Heart left ventricle (tissue), 16 donors: ENCODE measurements around the gene TMEM222. TPM values are rescaled to one million over a fixed set of nuclear protein-coding genes. Genes with fewer than 3 reads are reported as not detected.

Experiments used
- ATAC-seq, 4 donors: fragments of 200-7000 bp; cut with Tn5 transposase; one replicate each; pipeline ENCODE4 v1.9.1; 2020 to 2022; ENCODE audit warnings: moderate library complexity in 4 of 4, mild to moderate bottlenecking in 3 of 4, moderate number of reproducible peaks in 1 of 4
- DNase-seq, 5 donors: peaks; one replicate each; pipeline ENCODE4 v3.0.0-alpha.2; 2020
- H3K27ac ChIP-seq, 12 donors: fragments of 200-600 bp; sonication (generic) in 4 of 12; one replicate each; pipeline versions ENCODE4 v1.5.0 to v1.8.0; 2016 to 2022; ENCODE audit warnings: mild to moderate bottlenecking in 2 of 12
- H3K27me3 ChIP-seq, 9 donors: fragments of 200-600 bp; sonication (generic) in 2 of 9; one replicate each; pipeline versions ENCODE4 v1.5.1 to v1.8.0; 2016 to 2022; ENCODE audit warnings: mild to moderate bottlenecking in 3 of 9
- H3K36me3 ChIP-seq, 9 donors: fragments of 200-600 bp; sonication (generic) in 2 of 9; one replicate each; pipeline versions ENCODE4 v1.5.0 to v1.8.0; 2018 to 2022; ENCODE audit warnings: mild to moderate bottlenecking in 2 of 9
- H3K4me1 ChIP-seq, 12 donors: fragments of 200-600 bp; sonication (generic) in 4 of 12; one replicate each; pipeline versions ENCODE4 v1.5.0 to v1.8.0; 2016 to 2022; ENCODE audit warnings: mild to moderate bottlenecking in 3 of 12
- H3K4me3 ChIP-seq, 12 donors: fragments of 200-600 bp; sonication (generic) in 4 of 12; one replicate each; pipeline versions ENCODE4 v1.5.0 to v1.8.0; 2017 to 2022; ENCODE audit warnings: mild to moderate bottlenecking in 9 of 12, moderate library complexity in 4 of 12
- H3K9me3 ChIP-seq, 12 donors: fragments of 200-600 bp; sonication (generic) in 4 of 12; one replicate each; pipeline versions ENCODE4 v1.5.0 to v1.8.0; 2016 to 2022; ENCODE audit warnings: mild to moderate bottlenecking in 1 of 12
- POLR2A ChIP-seq, 2 donors: fragments of 450-650 bp; IDR thresholded peaks; one replicate each; pipeline ENCODE4 v1.6.1; 2017; ENCODE audit warnings: antibody characterized with exemption in 2 of 2, mild to moderate bottlenecking in 2 of 2, moderate library complexity in 2 of 2
- WGBS, 4 donors: extraction: QIAGEN DNeasy Blood & Tissue Kit in 2 of 4; methylation state at CpG; one replicate each; pipeline versions ENCODE4 v1.1.5 to v1.1.7; 2013 to 2018; 5-methylcytosine and 5-hydroxymethylcytosine counted together
- intact Hi-C, 10 donors: fragments of 100-400 bp; cut with DNase I; formaldehyde crosslinking; loops; one replicate each; pipeline versions ENCODE4 v1.11.1 to v1.14.2; 2022
- polyA plus RNA-seq, 2 donors: library from polyadenylated mRNA; stranded (reverse); fragments of 200-250 nt; gene quantifications; one replicate each; pipeline ENCODE4 v1.2.3, GENCODE V29; 2013
- total RNA-seq, 9 donors: library from RNA; depleted of rRNA in 2 of 9; stranded (reverse); fragments of >200 nt in 2 of 9; fragmentation: NEBNext Ultra II Directional in 3 of 9; extraction: Animal tissue kit (Norgen Biotek cat#: 25700) in 3 of 9; gene quantifications; one replicate each; pipeline versions ENCODE4 v1.1.0 to v1.2.4, GENCODE V29; 2016 to 2023
- TF ChIP-seq, protein P1 (sequence below), 12 donors: fragments of 200-600 bp; sonication (generic) in 4 of 12; IDR thresholded peaks; one replicate each; pipeline versions ENCODE4 v1.5.0 to v1.8.0; 2018 to 2022; ENCODE audit warnings: antibody characterized with exemption in 12 of 12, mild to moderate bottlenecking in 5 of 12
- donor health status: ischemic (EF 13 %, LVEDD 7.1; RV severe dilation, severe dysfunction).
- donor health status: healthy with polysubstance abuse.
- donor health status: DM: no; HTN: yes; CAD: no.
- donor health status: DM: no; HTN: no; CAD: no.
- donor health status: ischemic (EF 25% LVEDD 6.9; RV normal size, moderate dysfunction).
- donor health status: ischemic (EF 25% LVEDD 5.7; RV mildly dilated, moderate dysfunction).
- donor health status: healthy.
- donor health status: DM: yes; HTN: yes; CAD: no.
- donor health status: ischemic (EF 35%, LVEDD 5.7; RV mildly dilated, moderate dysfunction).
- donor health status: nonischemic (EF 11% LVEDD 7.7; RV severe dilation, severe dysfunction).
- donor health status: DM: yes; HTN: yes; CAD: no.
- donor health status: PGD.
- donor health status: ischemic (EF 29% LVEDD 5.4; RV normal size, mild dysfunction).
- donor health status: nonischemic (EF 23%, LVEDD 6.1; RV moderate dilation, normal function).

TMEM222 gene
- total and polyA plus RNA-seq, 11 donors: 18.1 to 49.3 (median 26.2) TPM

- Histone ChIP-seq H3K4me1 (peaks cover 0 to 46% (median 10%) of the 10 kb centered on the region in 12 donors), H3K27ac (peak within 1 kb of the TSS; percentile 40 to 91 (median 67)), H3K27me3 (no peaks in the 10 kb centered on the region), H3K9me3 (no peaks in the 10 kb centered on the region), H3K36me3 (no peaks in the 10 kb centered on the region), H3K4me3 (peak within 1 kb of the TSS in 2 of 12 donors; percentile 5 to 6)
- TF ChIP-seq, protein P1, sequence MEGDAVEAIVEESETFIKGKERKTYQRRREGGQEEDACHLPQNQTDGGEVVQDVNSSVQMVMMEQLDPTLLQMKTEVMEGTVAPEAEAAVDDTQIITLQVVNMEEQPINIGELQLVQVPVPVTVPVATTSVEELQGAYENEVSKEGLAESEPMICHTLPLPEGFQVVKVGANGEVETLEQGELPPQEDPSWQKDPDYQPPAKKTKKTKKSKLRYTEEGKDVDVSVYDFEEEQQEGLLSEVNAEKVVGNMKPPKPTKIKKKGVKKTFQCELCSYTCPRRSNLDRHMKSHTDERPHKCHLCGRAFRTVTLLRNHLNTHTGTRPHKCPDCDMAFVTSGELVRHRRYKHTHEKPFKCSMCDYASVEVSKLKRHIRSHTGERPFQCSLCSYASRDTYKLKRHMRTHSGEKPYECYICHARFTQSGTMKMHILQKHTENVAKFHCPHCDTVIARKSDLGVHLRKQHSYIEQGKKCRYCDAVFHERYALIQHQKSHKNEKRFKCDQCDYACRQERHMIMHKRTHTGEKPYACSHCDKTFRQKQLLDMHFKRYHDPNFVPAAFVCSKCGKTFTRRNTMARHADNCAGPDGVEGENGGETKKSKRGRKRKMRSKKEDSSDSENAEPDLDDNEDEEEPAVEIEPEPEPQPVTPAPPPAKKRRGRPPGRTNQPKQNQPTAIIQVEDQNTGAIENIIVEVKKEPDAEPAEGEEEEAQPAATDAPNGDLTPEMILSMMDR (IDR thresholded peaks at IDR 0.05): no peak
- no peak for TF ChIP-seq POLR2A (IDR thresholded peaks at IDR 0.05)
- intact Hi-C loops: no loop called here
- peak in 3 of 5 donors; percentile 57 to 70 (median 67) for DNase-seq
- WGBS, 4 donors: 65 to 71% (median 70%) methylated on average over 4 of the region's 4 CpGs
- ATAC-seq: peak; percentile 43 to 84 (median 52)
Measured at GRCh38 chr1:27374362-27375086, 52.6 kb downstream of the TMEM222 start, which contains the start of gene FCN3. FCN3 (minus strand) TSS chr1:27374824; CDS start chr1:27374818, 6 bp downstream.

DNA sequence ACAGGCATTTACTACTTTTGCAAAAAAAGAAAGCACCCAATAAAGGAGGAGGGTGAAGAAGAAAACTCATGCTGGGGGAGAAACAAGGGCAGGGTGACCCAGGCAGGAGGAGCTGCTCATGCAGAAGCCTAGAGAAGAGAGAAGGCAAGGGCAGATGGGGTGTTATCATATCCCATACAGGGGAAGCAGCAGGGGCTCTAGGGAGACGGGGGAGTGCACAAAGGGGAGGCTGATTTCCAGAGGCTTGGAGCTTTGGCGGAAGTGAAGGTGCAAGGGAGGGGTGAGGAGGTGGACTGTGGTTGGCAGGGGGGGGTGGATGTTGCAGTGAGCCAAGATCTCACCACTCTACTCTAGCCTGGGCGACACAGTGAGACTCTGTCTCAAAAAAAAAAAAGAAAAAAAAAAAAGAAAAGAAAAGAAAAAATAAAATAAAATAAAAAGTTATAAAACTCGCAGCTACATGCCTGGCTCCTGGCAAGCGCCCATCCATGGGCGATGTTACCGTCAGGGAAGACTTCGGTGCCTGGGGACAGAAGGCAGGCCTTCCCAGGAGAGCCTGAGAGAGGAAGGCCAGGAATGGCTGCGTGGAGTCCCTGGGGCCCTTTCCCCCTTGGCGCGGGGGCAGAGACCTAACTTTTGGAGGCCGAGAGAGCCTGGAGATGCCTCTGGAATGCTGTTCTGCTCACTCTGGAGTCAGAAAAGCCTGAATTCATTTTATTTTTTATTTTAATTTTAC, 56.0 kb downstream of the TMEM222 start:
- no peaks in the 10 kb centered on the region for H3K36me3 ChIP-seq
- intact Hi-C loops: no loop called here
- H3K4me3 ChIP-seq: no peak overlapping the region
- H3K27ac ChIP-seq: peak overlapping the region in 3 of 12 donors; percentile 29 to 44 (median 32)
- H3K9me3 ChIP-seq: no peaks in the 10 kb centered on the region
- peaks cover 0 to 52% (median 11%) of the 10 kb centered on the region in 12 donors for H3K4me1 ChIP-seq
- TF ChIP-seq, protein P1 (IDR thresholded peaks at IDR 0.05): no peak
- TF ChIP-seq POLR2A (IDR thresholded peaks at IDR 0.05): no peak
- H3K27me3 ChIP-seq: peaks cover 0 to 2% (median 0%) of the 10 kb centered on the region in 9 donors
- ATAC-seq (no peak), DNase-seq (no peak)
- WGBS, 4 donors: 62 to 69% (median 65%) methylated on average over 12 of the region's 12 CpGs

DNA sequence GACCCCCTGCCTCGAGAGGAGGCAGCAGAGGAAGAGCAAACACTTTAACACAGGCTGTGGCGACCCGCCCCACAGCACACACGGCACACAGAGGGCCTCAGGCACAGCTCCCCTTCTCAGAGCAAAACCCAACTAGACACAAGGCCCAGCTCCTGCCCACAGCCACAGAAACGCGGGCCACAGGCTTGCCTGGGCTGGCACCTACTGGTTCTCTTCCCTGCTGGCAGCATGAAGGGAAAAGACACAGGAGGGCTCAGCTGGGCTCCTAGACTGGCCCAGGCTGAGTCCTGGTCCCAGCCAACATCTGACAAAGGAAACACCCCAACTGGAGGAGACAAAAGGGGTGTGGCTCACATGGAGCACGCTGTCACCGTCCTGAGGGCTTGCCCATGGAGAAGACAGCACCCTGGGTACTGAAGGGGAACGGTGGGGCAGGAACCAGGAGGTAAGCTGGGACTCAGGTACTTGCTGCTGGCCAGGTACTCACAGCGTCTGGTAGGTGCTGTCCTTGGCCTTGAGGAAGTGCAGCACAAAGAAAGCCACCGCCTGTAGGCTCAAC, 57.7 kb downstream of the TMEM222 start:
- 74 to 83% (median 79%) methylated on average over 5 to 11 of the region's 11 CpGs for WGBS, 4 donors
- DNase-seq (peak in 1 of 5 donors; percentile 53), ATAC-seq (peak in 1 of 4 donors; percentile 19)
- intact Hi-C loops: loop anchor here in 1 of 10 donors (10.0 kb wide), 1 partner anchor 275 kb away; no protein-coding TSS in a partner anchor
- TF ChIP-seq, protein P1 (IDR thresholded peaks at IDR 0.05): no peak
- no peak for TF ChIP-seq POLR2A (IDR thresholded peaks at IDR 0.05)
- Histone ChIP-seq H3K4me3 (no peak overlapping the region), H3K27me3 (peaks cover 0 to 5% (median 0%) of the 10 kb centered on the region in 9 donors), H3K4me1 (peaks cover 0 to 45% (median 11%) of the 10 kb centered on the region in 12 donors), H3K9me3 (no peaks in the 10 kb centered on the region), H3K36me3 (no peaks in the 10 kb centered on the region), H3K27ac (no peak overlapping the region)
